Activated T-helper 17 cell treated with anti-CD3 and anti-CD28 coated beads, Interleukin-2, amount 50 U/mL, for 72 hours (primary cell): ENCODE results near the gene FHOD3. TPM values are rescaled to one million over a fixed set of nuclear protein-coding genes. Genes with fewer than 3 reads are reported as not detected.

Experiments used
- ATAC-seq: fragments of 150-1000 bp; cut with Tn5 transposase; replicated peaks from 2 replicates; pipeline ENCODE4 v1.10.0; 2021; ENCODE audit warnings: mild to moderate bottlenecking, moderate library complexity
- H3K27ac Mint-ChIP-seq: one replicate; pipeline ENCODE4 v1.8.0; 2022; ENCODE audit warnings: mixed read lengths
- H3K27me3 Mint-ChIP-seq: one replicate; pipeline ENCODE4 v1.8.0; 2022; ENCODE audit warnings: mixed read lengths
- H3K36me3 Mint-ChIP-seq: one replicate; pipeline ENCODE4 v1.8.0; 2022; ENCODE audit warnings: low read depth, mild to moderate bottlenecking, mixed read lengths
- H3K4me1 Mint-ChIP-seq: one replicate; pipeline ENCODE4 v1.8.0; 2022; ENCODE audit warnings: mixed read lengths
- H3K4me3 Mint-ChIP-seq: one replicate; pipeline ENCODE4 v1.8.0; 2022; ENCODE audit warnings: mild to moderate bottlenecking, mixed read lengths
- H3K9me3 Mint-ChIP-seq: one replicate; pipeline ENCODE4 v1.8.0; 2022; ENCODE audit warnings: mixed read lengths
- total RNA-seq, 2 donors: library from RNA; stranded (reverse); gene quantifications; one replicate each; pipeline ENCODE4 v1.2.3, GENCODE V29; 2022

FHOD3 gene
- total RNA-seq, 2 donors from 2014 or later, result not detected

DNA sequence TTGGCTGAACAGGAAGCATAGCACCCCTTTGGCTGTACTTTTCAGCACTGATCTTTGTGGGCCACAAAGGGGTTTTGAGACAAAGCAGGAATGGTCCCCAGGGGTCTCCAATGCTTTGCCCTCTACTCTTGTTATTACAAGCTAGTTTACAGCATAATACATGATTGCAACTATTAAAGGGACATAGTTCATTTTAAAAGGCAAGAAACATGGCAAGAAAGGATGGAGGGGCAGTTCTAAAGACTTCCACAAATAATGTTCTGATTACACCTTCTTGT is 196.6 kb downstream of the FHOD3 start:
- no peak for ATAC-seq
- no peak overlapping the region for H3K27ac Mint-ChIP-seq
- H3K36me3 Mint-ChIP-seq, result no peaks in the 10 kb centered on the region
- H3K9me3 Mint-ChIP-seq, result no peaks in the 10 kb centered on the region
- H3K27me3 Mint-ChIP-seq, result peaks cover 2% of the 10 kb centered on the region
- H3K4me3 Mint-ChIP-seq, result no peak overlapping the region
- no peaks in the 10 kb centered on the region for H3K4me1 Mint-ChIP-seq

DNA sequence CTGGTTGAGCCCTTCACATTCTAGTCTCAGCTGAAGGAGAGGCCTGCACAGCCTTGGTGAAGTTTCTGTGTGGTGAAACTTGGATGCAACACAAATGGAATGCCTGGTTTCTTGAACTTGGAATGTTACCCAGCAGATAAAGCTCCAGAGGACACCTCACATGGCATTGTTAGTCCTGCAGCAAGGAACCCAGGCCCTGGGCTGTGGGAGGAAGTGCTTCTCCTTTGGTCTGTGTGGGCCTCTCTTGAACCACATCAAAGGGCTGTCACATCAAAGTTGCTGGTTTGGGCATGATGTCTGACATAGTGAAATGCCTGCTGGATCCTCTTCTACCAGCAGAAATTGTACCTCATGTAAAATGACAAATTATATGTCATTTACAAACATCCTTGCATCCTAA is 198.5 kb downstream of the FHOD3 start:
- H3K9me3 Mint-ChIP-seq, result no peaks in the 10 kb centered on the region
- no peaks in the 10 kb centered on the region for H3K36me3 Mint-ChIP-seq
- H3K4me3 Mint-ChIP-seq, result no peak overlapping the region
- H3K4me1 Mint-ChIP-seq, result no peaks in the 10 kb centered on the region
- no peak for ATAC-seq
- no peak overlapping the region for H3K27ac Mint-ChIP-seq
- peaks cover 3% of the 10 kb centered on the region for H3K27me3 Mint-ChIP-seq

DNA sequence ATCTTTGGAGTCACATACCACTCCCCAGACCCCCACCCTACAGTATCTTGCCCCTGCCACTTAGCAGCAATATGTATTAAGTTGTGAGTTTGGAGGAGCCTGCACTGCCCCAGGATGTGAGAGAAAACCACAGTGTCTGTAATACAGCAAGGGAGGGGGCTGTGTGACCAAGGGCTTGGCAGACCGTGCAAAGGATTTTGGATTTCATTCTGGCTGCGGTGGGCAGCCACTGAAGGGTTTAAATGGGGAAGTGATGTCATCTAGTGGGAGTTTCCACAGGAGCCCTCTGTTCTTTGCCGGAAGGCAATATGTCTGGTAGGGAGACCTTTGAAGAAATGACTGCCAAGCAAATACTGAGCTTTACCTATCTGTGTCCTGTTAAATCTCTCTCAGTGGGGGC is 202.4 kb downstream of the FHOD3 start:
- Mint-ChIP-seq H3K4me1 (no peaks in the 10 kb centered on the region), H3K4me3 (no peak overlapping the region), H3K27me3 (peaks cover 4% of the 10 kb centered on the region), H3K9me3 (no peaks in the 10 kb centered on the region), H3K36me3 (no peaks in the 10 kb centered on the region), H3K27ac (no peak overlapping the region)
- no peak for ATAC-seq

DNA sequence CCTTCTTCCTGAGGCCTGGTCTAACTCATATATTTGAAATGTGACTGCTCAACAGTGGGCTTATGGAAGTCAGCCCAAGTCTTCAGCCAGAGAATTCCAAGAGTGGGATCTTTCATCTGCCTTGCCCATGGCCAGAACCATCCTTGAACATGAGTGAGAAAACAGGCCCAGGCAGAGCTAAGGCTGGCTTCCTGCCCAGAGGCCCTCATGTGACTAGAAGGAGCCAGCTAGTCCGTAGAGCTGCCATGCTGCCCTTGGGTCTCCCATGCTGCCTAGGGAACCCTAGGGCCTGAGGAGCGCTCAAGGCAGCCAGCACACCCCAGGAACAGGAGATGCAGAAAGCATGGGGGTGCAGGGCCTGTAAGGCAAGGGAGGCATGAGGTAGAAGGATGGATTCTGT is 203.6 kb downstream of the FHOD3 start:
- no peak for ATAC-seq
- no peaks in the 10 kb centered on the region for H3K9me3 Mint-ChIP-seq
- no peaks in the 10 kb centered on the region for H3K36me3 Mint-ChIP-seq
- no peaks in the 10 kb centered on the region for H3K4me1 Mint-ChIP-seq
- peaks cover 9% of the 10 kb centered on the region for H3K27me3 Mint-ChIP-seq
- H3K4me3 Mint-ChIP-seq, result no peak overlapping the region
- no peak overlapping the region for H3K27ac Mint-ChIP-seq

DNA sequence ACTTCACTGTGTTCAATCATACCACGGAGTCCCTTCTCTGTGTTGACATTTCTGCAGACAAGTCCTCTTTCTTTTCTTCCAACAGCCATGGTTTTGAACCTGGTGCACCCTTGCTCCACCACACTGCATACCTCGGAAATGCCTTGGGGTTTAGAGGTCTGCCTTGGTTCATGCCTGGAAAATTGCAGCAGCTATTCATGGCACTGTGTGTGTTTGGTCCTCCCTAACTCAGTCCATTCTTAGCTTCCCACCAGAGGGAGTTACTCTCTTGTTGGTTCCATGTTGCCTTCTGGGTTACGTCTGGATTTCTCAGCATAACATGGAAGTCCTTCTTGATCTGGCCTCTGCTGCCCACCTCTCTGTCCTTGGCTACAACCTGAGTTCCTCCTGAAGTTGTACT is 206.0 kb downstream of the FHOD3 start:
- Mint-ChIP-seq H3K27me3 (peaks cover 12% of the 10 kb centered on the region), H3K9me3 (no peaks in the 10 kb centered on the region), H3K36me3 (no peaks in the 10 kb centered on the region), H3K4me3 (no peak overlapping the region), H3K4me1 (no peaks in the 10 kb centered on the region), H3K27ac (no peak overlapping the region)
- no peak for ATAC-seq

DNA sequence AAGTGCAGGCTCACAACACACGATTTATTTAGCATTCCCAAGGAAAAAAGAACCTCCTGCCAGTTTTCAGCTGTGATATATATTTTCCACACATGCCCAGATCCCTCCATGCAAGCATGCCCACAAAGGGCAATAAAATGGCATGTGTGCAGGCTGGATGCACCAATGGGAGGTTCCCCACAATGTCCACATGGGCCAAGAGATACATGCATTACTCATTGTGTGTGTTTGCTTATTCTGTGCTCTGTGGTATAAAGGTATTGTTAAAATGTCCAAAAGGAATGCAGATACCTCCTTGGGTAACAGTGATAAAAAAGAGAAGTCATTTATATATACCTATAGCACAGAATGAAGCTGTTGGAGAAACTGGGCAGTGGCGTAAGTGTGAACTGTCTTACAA is 207.4 kb downstream of the FHOD3 start:
- no peak overlapping the region for H3K4me3 Mint-ChIP-seq
- no peak for ATAC-seq
- H3K4me1 Mint-ChIP-seq, result no peaks in the 10 kb centered on the region
- no peaks in the 10 kb centered on the region for H3K36me3 Mint-ChIP-seq
- peaks cover 12% of the 10 kb centered on the region for H3K27me3 Mint-ChIP-seq
- H3K27ac Mint-ChIP-seq, result no peak overlapping the region
- H3K9me3 Mint-ChIP-seq, result no peaks in the 10 kb centered on the region

DNA sequence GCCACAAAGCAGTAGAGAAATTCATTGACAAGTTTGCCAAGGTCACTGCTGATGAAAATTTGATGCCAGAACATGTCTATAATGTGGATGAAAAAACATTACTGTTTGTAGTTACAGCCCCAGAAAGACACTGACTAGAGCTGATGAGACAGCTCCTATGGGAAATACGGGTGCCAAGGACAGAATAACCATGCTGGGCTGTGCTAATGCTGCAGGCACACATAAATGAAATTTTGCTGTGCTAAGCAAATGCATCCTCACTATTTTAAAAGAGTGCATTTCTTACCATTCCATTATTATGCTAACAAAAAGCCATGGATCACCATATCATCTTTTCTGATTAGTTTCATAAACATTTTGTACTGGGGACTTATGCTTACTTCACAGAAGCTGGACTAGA is 208.2 kb downstream of the FHOD3 start:
- Mint-ChIP-seq H3K36me3 (no peaks in the 10 kb centered on the region), H3K4me1 (no peaks in the 10 kb centered on the region), H3K27me3 (peaks cover 12% of the 10 kb centered on the region), H3K27ac (no peak overlapping the region), H3K4me3 (no peak overlapping the region), H3K9me3 (no peaks in the 10 kb centered on the region)
- ATAC-seq, result no peak

DNA sequence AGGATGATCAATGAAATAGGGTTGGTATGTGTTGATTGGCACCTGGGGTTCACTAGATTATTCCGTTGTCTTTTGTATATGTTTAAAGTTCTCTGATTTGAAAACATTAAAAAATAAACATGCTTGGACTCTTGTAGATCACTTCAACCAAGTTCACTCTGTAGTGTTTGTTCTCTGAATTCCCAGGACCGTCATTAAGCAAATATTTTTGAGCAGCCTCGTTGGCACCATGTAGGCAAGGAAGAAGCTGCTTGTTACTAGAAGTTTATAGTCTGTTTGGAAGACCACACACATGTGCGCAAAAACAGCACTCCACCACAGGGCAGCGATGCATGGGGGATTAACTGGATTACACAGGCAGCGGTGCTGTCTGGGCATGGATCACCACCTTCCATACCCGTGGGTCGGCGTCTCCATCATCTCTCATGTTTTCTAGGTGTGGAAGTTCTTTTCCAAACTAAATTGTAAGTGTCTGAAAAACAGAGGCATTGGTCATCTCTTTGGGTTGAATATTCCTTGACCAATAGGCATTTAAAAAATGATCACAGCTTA is 212.2 kb downstream of the FHOD3 start:
- H3K27me3 Mint-ChIP-seq, result peaks cover 10% of the 10 kb centered on the region
- no peak overlapping the region for H3K27ac Mint-ChIP-seq
- ATAC-seq, result no peak
- no peaks in the 10 kb centered on the region for H3K36me3 Mint-ChIP-seq
- no peaks in the 10 kb centered on the region for H3K9me3 Mint-ChIP-seq
- no peaks in the 10 kb centered on the region for H3K4me1 Mint-ChIP-seq
- no peak overlapping the region for H3K4me3 Mint-ChIP-seq

DNA sequence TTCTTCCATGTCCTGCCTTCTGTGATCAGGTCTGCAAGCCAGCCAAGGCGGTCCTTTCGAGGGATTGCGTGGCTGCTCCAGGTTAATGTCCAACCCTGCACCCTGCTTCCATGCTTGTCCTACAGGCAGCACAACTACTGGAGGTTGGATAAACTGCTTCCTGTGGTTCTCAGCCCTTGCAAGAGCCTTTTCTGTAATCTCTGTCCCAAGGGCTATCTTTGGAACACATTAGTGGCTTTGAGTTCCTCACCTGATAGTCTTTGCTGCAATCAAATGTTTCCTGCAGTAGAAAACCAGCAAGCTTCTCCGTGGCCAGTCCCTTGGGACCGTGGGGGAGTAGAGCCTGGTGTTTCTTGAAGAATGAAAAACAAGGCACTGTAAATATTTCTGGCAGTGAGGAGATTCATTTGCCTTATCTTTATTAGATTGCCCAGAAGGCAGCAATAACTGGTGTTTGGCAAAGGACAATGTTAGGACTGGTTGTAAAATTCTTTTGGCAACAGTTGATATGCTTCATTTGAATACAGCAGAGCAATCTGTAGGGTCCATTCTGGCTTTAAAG is 214.4 kb downstream of the FHOD3 start:
- Mint-ChIP-seq H3K4me3 (no peak overlapping the region), H3K27ac (no peak overlapping the region), H3K4me1 (no peaks in the 10 kb centered on the region), H3K9me3 (no peaks in the 10 kb centered on the region), H3K36me3 (no peaks in the 10 kb centered on the region), H3K27me3 (peaks cover 7% of the 10 kb centered on the region)
- ATAC-seq, result no peak

DNA sequence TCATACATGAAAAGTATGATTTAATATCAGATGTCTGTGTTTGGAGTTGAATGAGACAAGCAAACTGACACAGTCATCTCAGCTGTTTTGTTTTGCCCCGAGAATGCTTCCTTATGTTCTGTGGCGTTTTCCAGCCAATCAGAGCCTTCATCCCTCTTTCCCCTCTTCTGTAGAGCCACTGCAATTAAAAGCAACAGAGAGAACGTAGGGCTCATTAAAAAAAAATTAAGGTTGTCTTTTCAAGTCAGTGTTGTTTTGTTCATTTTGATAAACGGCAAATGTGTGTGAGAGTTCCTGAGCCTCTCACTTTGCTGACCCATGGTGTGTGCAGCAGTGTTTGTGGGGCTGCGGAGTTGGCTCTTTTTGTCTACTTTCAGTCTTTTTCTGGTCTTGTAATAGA is 216.0 kb downstream of the FHOD3 start:
- Mint-ChIP-seq H3K36me3 (no peaks in the 10 kb centered on the region), H3K27me3 (peaks cover 6% of the 10 kb centered on the region), H3K4me3 (no peak overlapping the region)

DNA sequence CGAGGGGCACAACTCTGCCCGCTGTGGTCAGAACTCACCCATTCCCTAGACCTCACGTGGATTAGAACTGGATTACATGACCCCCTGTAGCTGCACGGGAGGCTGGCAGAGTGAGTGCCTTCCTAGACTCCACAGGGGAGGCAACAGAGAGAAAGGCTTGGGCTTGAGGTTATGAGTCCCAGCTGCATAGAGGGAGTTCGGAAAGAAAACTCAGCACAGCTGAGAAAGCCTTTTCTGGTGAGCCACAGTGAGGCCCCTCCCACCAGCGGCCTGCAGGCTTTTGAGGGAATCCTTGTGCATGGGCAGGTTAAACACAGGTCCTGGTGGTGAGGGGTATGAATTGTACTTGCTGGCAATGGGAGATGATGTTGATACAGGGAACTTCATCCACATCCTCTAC is 217.3 kb downstream of the FHOD3 start:
- H3K9me3 Mint-ChIP-seq, result no peaks in the 10 kb centered on the region
- no peaks in the 10 kb centered on the region for H3K4me1 Mint-ChIP-seq
- ATAC-seq, result no peak

More for the DNA sequence above, 216.0 kb downstream of the FHOD3 start:
- ATAC-seq, result no peak
- Mint-ChIP-seq H3K4me1 (no peaks in the 10 kb centered on the region), H3K9me3 (no peaks in the 10 kb centered on the region), H3K27ac (no peak overlapping the region)

DNA sequence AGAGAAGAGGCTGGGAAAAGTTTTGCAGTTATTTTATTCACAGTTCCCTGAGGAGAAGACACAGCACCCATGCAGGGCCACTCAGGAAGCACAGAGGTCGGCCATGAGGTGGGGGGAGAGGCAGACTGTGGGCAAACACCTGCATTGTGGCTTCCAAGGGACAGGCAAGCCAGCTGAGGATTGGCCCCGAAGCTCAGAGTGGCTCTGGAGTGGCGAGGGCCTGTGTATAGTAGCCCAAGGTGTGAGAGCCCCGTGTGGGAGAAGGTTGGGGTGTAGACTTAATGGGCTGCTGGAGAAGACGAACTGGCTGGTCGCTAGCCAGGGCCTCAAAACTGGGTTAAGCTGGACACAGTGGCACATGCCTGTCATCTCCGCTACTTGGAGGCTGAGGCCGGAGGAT is 218.7 kb downstream of the FHOD3 start:
- no peaks in the 10 kb centered on the region for H3K9me3 Mint-ChIP-seq
- no peaks in the 10 kb centered on the region for H3K4me1 Mint-ChIP-seq
- no peak overlapping the region for H3K4me3 Mint-ChIP-seq
- ATAC-seq, result no peak
- H3K36me3 Mint-ChIP-seq, result no peaks in the 10 kb centered on the region
- H3K27ac Mint-ChIP-seq, result no peak overlapping the region
- peaks cover 11% of the 10 kb centered on the region for H3K27me3 Mint-ChIP-seq

More for the DNA sequence above, 217.3 kb downstream of the FHOD3 start:
- Mint-ChIP-seq H3K27me3 (peaks cover 9% of the 10 kb centered on the region), H3K4me3 (no peak overlapping the region), H3K36me3 (no peaks in the 10 kb centered on the region), H3K27ac (no peak overlapping the region)

DNA sequence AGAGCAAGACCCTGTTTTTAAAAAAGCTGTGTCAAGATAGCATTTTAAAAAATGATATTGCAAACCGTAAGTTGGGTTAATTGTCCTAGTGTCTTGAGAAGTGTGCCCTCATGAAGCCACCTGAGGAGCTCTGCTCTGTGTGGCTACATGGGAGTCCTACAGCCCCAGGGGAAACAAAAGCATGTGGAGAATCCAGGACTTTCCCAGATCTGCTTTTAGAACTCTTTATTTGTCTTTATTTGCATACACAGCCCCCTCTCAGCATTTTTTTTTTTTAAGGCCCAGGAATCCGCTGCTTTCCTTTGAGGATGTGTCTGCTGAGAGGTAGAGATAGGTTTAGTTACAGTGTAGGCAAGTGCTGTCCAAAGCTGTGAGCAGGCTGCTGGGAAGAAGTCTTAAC is 219.2 kb downstream of the FHOD3 start:
- Mint-ChIP-seq H3K4me3 (no peak overlapping the region), H3K27me3 (peaks cover 16% of the 10 kb centered on the region), H3K9me3 (no peaks in the 10 kb centered on the region)

DNA sequence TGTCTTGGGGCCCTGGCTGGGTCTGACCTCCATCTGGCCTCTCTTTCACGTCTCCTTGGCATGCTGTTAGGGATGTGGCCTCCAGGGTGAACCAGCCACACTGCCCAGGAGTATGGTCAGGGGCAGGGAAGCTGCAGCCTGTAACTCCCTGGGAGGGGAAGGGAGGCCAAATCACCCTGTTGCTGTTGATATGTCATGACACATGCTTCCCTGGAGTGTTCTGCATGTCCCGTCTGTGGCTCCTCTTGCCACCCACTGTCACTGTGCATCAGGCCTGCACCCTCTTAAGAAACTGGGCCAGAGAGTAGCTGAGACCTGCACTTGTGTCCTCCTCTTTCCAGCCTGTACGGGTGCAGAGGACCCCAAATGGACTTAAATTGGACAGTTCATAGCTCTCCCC is 221.3 kb downstream of the FHOD3 start:
- Mint-ChIP-seq H3K4me1 (no peaks in the 10 kb centered on the region), H3K27me3 (peaks cover 24% of the 10 kb centered on the region), H3K27ac (no peak overlapping the region), H3K36me3 (no peaks in the 10 kb centered on the region), H3K4me3 (no peak overlapping the region), H3K9me3 (no peaks in the 10 kb centered on the region)
- ATAC-seq, result no peak

More for the DNA sequence above, 219.2 kb downstream of the FHOD3 start:
- no peaks in the 10 kb centered on the region for H3K36me3 Mint-ChIP-seq
- no peaks in the 10 kb centered on the region for H3K4me1 Mint-ChIP-seq
- no peak for ATAC-seq
- H3K27ac Mint-ChIP-seq, result no peak overlapping the region

DNA sequence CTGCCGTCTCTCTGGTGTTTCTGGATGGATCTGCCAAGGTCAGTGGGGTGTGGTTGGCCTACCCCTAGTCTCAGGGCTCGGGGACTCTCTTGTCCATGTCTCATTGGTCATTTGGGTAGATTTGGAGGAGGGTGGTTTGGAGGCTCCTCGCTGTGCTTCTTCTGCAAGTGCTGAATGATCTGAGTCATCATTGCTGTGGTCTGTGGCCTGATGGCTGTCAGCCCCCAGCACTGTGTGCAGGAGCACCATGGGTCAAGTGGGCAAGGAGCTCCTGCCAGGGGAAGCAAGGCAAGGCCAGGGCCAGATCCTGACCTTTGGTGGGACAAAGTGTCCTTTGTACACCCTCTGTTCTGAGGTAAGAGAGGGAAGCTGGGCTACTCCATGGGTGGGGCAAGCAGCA is 221.8 kb downstream of the FHOD3 start:
- peaks cover 24% of the 10 kb centered on the region for H3K27me3 Mint-ChIP-seq
- H3K36me3 Mint-ChIP-seq, result no peaks in the 10 kb centered on the region
- no peaks in the 10 kb centered on the region for H3K4me1 Mint-ChIP-seq
- H3K27ac Mint-ChIP-seq, result no peak overlapping the region
- H3K4me3 Mint-ChIP-seq, result no peak overlapping the region
- no peaks in the 10 kb centered on the region for H3K9me3 Mint-ChIP-seq
- ATAC-seq, result no peak

DNA sequence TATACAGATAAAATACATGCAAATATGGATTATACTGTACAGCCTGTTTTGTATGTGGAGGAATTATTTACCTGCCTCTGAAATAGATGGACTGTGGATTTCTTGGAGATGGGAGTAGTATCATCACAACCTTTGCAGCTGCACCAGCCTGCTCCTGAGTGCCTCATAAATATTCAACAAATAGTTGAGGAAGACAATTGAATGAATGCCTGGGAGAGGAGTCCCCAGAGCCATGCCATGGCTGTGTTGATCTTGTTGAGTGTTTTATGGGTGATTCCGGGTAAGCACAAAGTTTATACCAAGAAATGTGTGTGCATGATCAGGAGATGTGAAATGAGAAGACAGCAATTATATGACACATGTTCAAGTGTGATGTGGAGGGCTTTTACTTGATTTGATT is 225.0 kb downstream of the FHOD3 start:
- H3K9me3 Mint-ChIP-seq, result no peaks in the 10 kb centered on the region
- no peak overlapping the region for H3K4me3 Mint-ChIP-seq
- no peaks in the 10 kb centered on the region for H3K4me1 Mint-ChIP-seq
- peaks cover 17% of the 10 kb centered on the region for H3K27me3 Mint-ChIP-seq
- ATAC-seq, result no peak
- no peak overlapping the region for H3K27ac Mint-ChIP-seq
- H3K36me3 Mint-ChIP-seq, result no peaks in the 10 kb centered on the region
